Mesodermal cell (in vitro differentiated cells): ENCODE measurements around the gene MZT2A.
"Not testable (repeated sequence)": the region's sequence is repeated elsewhere in the genome, so short reads cannot be mapped to it uniquely, and the experiment has no call there.

Experiments
- H3K27ac ChIP-seq: 2 replicates; pipeline ENCODE4 v1.7.0; 2013; ENCODE audit warnings: mild to moderate bottlenecking, low read depth, low read length, moderate library complexity; ENCODE audit not compliant: severe bottlenecking
- H3K36me3 ChIP-seq: 2 replicates; pipeline ENCODE4 v1.7.1; 2013; ENCODE audit warnings: mild to moderate bottlenecking, low read length, moderate library complexity; ENCODE audit not compliant: control insufficient read depth, insufficient read depth
- H3K4me1 ChIP-seq: one replicate; pipeline ENCODE4 v1.7.1; 2013; ENCODE audit warnings: mild to moderate bottlenecking, low read length; ENCODE audit not compliant: insufficient read depth, control insufficient read depth, poor library complexity, severe bottlenecking
- H3K4me3 ChIP-seq: 2 replicates; pipeline ENCODE4 v1.7.0; 2013; ENCODE audit warnings: low read length, control low read depth, mild to moderate bottlenecking; ENCODE audit not compliant: insufficient read depth, poor library complexity, severe bottlenecking; ENCODE audit errors: extremely low read depth
- H3K9me3 ChIP-seq: 2 replicates; pipeline ENCODE4 v1.7.1; 2013; ENCODE audit warnings: mild to moderate bottlenecking, low read length, moderate library complexity; ENCODE audit not compliant: control insufficient read depth
- WGBS, 2 experiments: methylation state at CpG; one replicate each; pipeline ENCODE4 v1.1.5; 2013; ENCODE audit warnings: missing lambda C conversion rate in 2 of 2; ENCODE audit not compliant: insufficient coverage in 2 of 2; 5-methylcytosine and 5-hydroxymethylcytosine counted together

The MZT2A gene

DNA sequence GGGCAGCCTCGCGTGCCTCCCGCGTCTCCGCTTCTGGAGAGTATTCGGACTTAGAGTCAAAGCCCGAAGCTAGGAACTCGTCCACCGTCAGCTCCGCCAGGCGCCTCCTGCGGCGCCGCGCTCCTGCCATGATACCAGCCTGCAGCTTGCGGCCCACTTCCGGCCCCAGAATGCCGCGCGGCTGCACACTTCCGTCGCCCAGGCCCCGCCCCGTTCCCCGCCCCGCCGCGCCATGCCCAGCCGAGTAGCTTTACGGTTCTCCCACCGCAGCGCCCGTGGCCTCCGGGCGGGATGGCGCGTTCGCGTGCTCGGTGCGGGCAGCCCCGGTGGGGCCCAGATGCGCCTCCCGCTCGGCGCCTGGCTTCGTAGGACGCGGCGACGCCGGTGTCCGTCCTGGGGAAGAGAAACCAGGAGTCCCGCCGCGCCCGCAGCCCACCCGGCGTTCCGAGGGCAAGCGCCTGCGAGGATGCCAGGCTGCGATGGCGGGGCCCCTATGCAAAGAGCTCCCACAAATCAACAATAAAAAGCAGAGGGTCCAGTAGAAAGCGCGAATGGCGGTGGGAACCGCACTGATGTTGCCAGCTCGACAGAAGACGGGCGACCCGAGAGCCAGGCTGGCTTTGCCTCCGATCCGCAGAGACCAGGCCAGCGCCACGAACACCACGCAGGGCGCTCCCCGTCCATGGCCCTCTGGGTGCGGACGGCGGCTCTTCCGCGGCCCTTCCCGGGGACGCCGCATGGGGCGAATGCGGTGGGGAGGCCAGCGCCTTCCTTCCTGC is 47.3 kb downstream of the MZT2A start:
- WGBS, 2 experiments, result 95% methylated on average over 64 to 77 of the region's 90 CpGs

GRCh38 chr2:131440742-131441468 is 51.3 kb downstream of the MZT2A start:
- H3K36me3 ChIP-seq, H3K4me1 ChIP-seq, H3K9me3 ChIP-seq, H3K4me3 ChIP-seq, H3K27ac ChIP-seq: not testable (repeated sequence)
- 89 to 92% methylated on average over 4 to 5 of the region's 7 CpGs for WGBS, 2 experiments

More for the DNA sequence above, 47.3 kb downstream of the MZT2A start:
- not testable (repeated sequence) for H3K4me1 ChIP-seq, H3K4me3 ChIP-seq, H3K36me3 ChIP-seq, H3K9me3 ChIP-seq, H3K27ac ChIP-seq
